Rectal smooth muscle tissue (tissue), 1 donor: ENCODE measurements around the gene NPB.
A peak's percentile ranks its signal among the peaks of the same experiment; 100 is the strongest.

Experiments used
- H3K27ac ChIP-seq: one replicate; pipeline ENCODE4 v1.7.0; 2013; ENCODE audit warnings: low read depth, low read length, inconsistent platforms
- H3K27me3 ChIP-seq: one replicate; pipeline ENCODE4 v1.7.0; 2013; ENCODE audit warnings: low read length; ENCODE audit not compliant: control insufficient read depth, insufficient read depth
- H3K36me3 ChIP-seq: one replicate; pipeline ENCODE4 v1.7.0; 2013; ENCODE audit warnings: low read length; ENCODE audit not compliant: control insufficient read depth, insufficient read depth
- H3K4me1 ChIP-seq: one replicate; pipeline ENCODE4 v1.7.0; 2013; ENCODE audit warnings: low read length; ENCODE audit not compliant: control insufficient read depth, insufficient read depth
- H3K4me3 ChIP-seq: one replicate; pipeline ENCODE4 v1.7.0; 2013; ENCODE audit warnings: low read length
- H3K9ac ChIP-seq: one replicate; pipeline ENCODE4 v1.7.0; 2013; ENCODE audit warnings: low read length

NPB gene

GRCh38 chr17:81878294-81878693 lies 23.7 kb upstream of the NPB start:
- Histone ChIP-seq H3K27ac (no peak overlapping the region), H3K4me1 (no peaks in the 10 kb centered on the region), H3K27me3 (no peaks in the 10 kb centered on the region), H3K4me3 (no peak overlapping the region), H3K9ac (no peak overlapping the region), H3K36me3 (peaks cover 3% of the 10 kb centered on the region)

- Histone ChIP-seq H3K36me3 (peaks cover 3% of the 10 kb centered on the region), H3K4me1 (no peaks in the 10 kb centered on the region), H3K4me3 (no peak overlapping the region), H3K27me3 (no peaks in the 10 kb centered on the region), H3K9ac (no peak overlapping the region), H3K27ac (no peak overlapping the region)
Observed at GRCh38 chr17:81879121-81879520, 22.9 kb upstream of the NPB start.

GRCh38 chr17:81884520-81884919 lies 17.5 kb upstream of the NPB start:
- H3K4me1 ChIP-seq = no peaks in the 10 kb centered on the region
- H3K9ac ChIP-seq = no peak overlapping the region
- H3K27me3 ChIP-seq = no peaks in the 10 kb centered on the region
- no peak overlapping the region for H3K27ac ChIP-seq
- peaks cover 35% of the 10 kb centered on the region for H3K36me3 ChIP-seq
- H3K4me3 ChIP-seq = no peak overlapping the region

GRCh38 chr17:81884968-81885367 lies 17.1 kb upstream of the NPB start:
- Histone ChIP-seq H3K27me3 (no peaks in the 10 kb centered on the region), H3K9ac (no peak overlapping the region), H3K36me3 (peaks cover 35% of the 10 kb centered on the region), H3K4me3 (no peak overlapping the region), H3K4me1 (no peaks in the 10 kb centered on the region), H3K27ac (no peak overlapping the region)

- Histone ChIP-seq H3K36me3 (peaks cover 35% of the 10 kb centered on the region), H3K4me1 (peaks cover 4% of the 10 kb centered on the region), H3K27me3 (no peaks in the 10 kb centered on the region), H3K27ac (no peak overlapping the region), H3K4me3 (no peak overlapping the region), H3K9ac (no peak overlapping the region)
Observed at GRCh38 chr17:81885454-81885853, 16.6 kb upstream of the NPB start.

- H3K27ac ChIP-seq = no peak overlapping the region
- H3K4me3 ChIP-seq = no peak overlapping the region
- H3K27me3 ChIP-seq = no peaks in the 10 kb centered on the region
- peaks cover 35% of the 10 kb centered on the region for H3K36me3 ChIP-seq
- no peak overlapping the region for H3K9ac ChIP-seq
- H3K4me1 ChIP-seq = peaks cover 6% of the 10 kb centered on the region
Observed at GRCh38 chr17:81885869-81886548, 16.0 kb upstream of the NPB start.

- Histone ChIP-seq H3K9ac (peak overlapping the region; percentile 6), H3K27ac (no peak overlapping the region), H3K4me3 (no peak overlapping the region), H3K27me3 (no peaks in the 10 kb centered on the region), H3K4me1 (peaks cover 6% of the 10 kb centered on the region), H3K36me3 (peaks cover 35% of the 10 kb centered on the region)
Observed at GRCh38 chr17:81888105-81888987, 13.7 kb upstream of the NPB start.

GRCh38 chr17:81888988-81889595 lies 12.9 kb upstream of the NPB start:
- Histone ChIP-seq H3K4me1 (peaks cover 6% of the 10 kb centered on the region), H3K4me3 (no peak overlapping the region), H3K27ac (no peak overlapping the region), H3K9ac (peak overlapping the region; percentile 6), H3K36me3 (peaks cover 35% of the 10 kb centered on the region), H3K27me3 (no peaks in the 10 kb centered on the region)

GRCh38 chr17:81889602-81890001 lies 12.4 kb upstream of the NPB start:
- H3K27ac ChIP-seq = no peak overlapping the region
- H3K4me1 ChIP-seq = peaks cover 6% of the 10 kb centered on the region
- H3K4me3 ChIP-seq = no peak overlapping the region
- peaks cover 35% of the 10 kb centered on the region for H3K36me3 ChIP-seq
- H3K27me3 ChIP-seq = no peaks in the 10 kb centered on the region
- no peak overlapping the region for H3K9ac ChIP-seq

GRCh38 chr17:81890447-81891302 lies 11.4 kb upstream of the NPB start:
- Histone ChIP-seq H3K36me3 (peaks cover 27% of the 10 kb centered on the region), H3K4me1 (peaks cover 6% of the 10 kb centered on the region)

GRCh38 chr17:81891303-81891552 lies 10.8 kb upstream of the NPB start:
- Histone ChIP-seq H3K27ac (peak overlapping the region; percentile 38), H3K36me3 (peaks cover 26% of the 10 kb centered on the region)

More at GRCh38 chr17:81890447-81891302, 11.4 kb upstream of the NPB start:
- peak overlapping the region; percentile 66 for H3K4me3 ChIP-seq
- no peaks in the 10 kb centered on the region for H3K27me3 ChIP-seq
- peak overlapping the region; percentile 38 for H3K27ac ChIP-seq
- peak overlapping the region; percentile 71 for H3K9ac ChIP-seq

GRCh38 chr17:81895400-81895799 lies 6.6 kb upstream of the NPB start:
- Histone ChIP-seq H3K36me3 (peaks cover 10% of the 10 kb centered on the region), H3K9ac (no peak overlapping the region), H3K4me3 (no peak overlapping the region), H3K27ac (no peak overlapping the region), H3K27me3 (no peaks in the 10 kb centered on the region), H3K4me1 (peaks cover 2% of the 10 kb centered on the region)

More at GRCh38 chr17:81891303-81891552, 10.8 kb upstream of the NPB start:
- Histone ChIP-seq H3K4me1 (peaks cover 6% of the 10 kb centered on the region), H3K27me3 (no peaks in the 10 kb centered on the region), H3K4me3 (peak overlapping the region; percentile 66), H3K9ac (no peak overlapping the region)
